ENCODE measurements around the gene NXF1. TPM values are rescaled to one million over a fixed set of nuclear protein-coding genes. Genes with fewer than 3 reads are reported as not detected.

NXF1 gene
- total and polyA plus RNA-seq, 10 of the 15 experiments (the other 5 are each of a cell fraction or from before 2014, with no cell fraction given), result 20.7 to 84.9 (median 40.6) TPM

GRCh38 chr11:62805076-62805892, at the start of gene NXF1 (continued):
- TF ChIP-seq CTCF (IDR thresholded peaks at IDR 0.05 in 2 of 3, conservative IDR thresholded peaks at IDR 0.05 in 1 of 3; ENCODE audit: control insufficient read depth in 2 of 3, extremely low read depth in 1 of 3, insufficient read depth in 1 of 3, low read depth in 3 of 3, low read length in 3 of 3) (peak in 1 of 3 experiments; percentile 26; a peak in 1 of 6 replicates), CEBPZ (IDR thresholded peaks at IDR 0.05; ENCODE audit: low read depth, low read length) (no peak), SMC3 (IDR thresholded peaks at IDR 0.05; ENCODE audit: borderline replicate concordance, low read length) (0 out of 2 replicates have a peak, but pooled peaks have one; percentile 9), YBX1 (IDR thresholded peaks at IDR 0.05) (no peak), CREB1 (IDR thresholded peaks at IDR 0.05; ENCODE audit: low read depth) (peak; percentile 98), PML (IDR thresholded peaks at IDR 0.05; ENCODE audit: low read length) (peak; percentile 99), ZSCAN29 (IDR thresholded peaks at IDR 0.05) (peak; percentile 60; the same call in 1 of the 2 replicates), KLF5 (IDR thresholded peaks at IDR 0.05; ENCODE audit: partially characterized antibody) (peak; percentile 82), LARP7 (IDR thresholded peaks at IDR 0.05) (peak; percentile 93), MAX (IDR thresholded peaks at IDR 0.05; ENCODE audit: low read depth, low read length) (peak; percentile 76; the same call in 1 of the 2 replicates), SP1 (IDR thresholded peaks at IDR 0.05; ENCODE audit: low read depth, low read length) (peak; percentile 85), POLR2AphosphoS2 (IDR thresholded peaks at IDR 0.05; ENCODE audit: low read depth, low read length) (peak; percentile 100), SIN3A (IDR thresholded peaks at IDR 0.05; ENCODE audit: low read depth, low read length) (peak; percentile 95), NR2C2 (IDR thresholded peaks at IDR 0.05; ENCODE audit: borderline replicate concordance, control insufficient read depth, insufficient read length, low read depth) (no peak), SMAD1 (IDR thresholded peaks at IDR 0.05; ENCODE audit: low read depth, partially characterized antibody) (peak; percentile 74), CHD2 (IDR thresholded peaks at IDR 0.05; ENCODE audit: borderline replicate concordance, low read depth, low read length) (peak; percentile 40; the same call in 1 of the 2 replicates)
- TF ChIP-seq, protein P1, sequence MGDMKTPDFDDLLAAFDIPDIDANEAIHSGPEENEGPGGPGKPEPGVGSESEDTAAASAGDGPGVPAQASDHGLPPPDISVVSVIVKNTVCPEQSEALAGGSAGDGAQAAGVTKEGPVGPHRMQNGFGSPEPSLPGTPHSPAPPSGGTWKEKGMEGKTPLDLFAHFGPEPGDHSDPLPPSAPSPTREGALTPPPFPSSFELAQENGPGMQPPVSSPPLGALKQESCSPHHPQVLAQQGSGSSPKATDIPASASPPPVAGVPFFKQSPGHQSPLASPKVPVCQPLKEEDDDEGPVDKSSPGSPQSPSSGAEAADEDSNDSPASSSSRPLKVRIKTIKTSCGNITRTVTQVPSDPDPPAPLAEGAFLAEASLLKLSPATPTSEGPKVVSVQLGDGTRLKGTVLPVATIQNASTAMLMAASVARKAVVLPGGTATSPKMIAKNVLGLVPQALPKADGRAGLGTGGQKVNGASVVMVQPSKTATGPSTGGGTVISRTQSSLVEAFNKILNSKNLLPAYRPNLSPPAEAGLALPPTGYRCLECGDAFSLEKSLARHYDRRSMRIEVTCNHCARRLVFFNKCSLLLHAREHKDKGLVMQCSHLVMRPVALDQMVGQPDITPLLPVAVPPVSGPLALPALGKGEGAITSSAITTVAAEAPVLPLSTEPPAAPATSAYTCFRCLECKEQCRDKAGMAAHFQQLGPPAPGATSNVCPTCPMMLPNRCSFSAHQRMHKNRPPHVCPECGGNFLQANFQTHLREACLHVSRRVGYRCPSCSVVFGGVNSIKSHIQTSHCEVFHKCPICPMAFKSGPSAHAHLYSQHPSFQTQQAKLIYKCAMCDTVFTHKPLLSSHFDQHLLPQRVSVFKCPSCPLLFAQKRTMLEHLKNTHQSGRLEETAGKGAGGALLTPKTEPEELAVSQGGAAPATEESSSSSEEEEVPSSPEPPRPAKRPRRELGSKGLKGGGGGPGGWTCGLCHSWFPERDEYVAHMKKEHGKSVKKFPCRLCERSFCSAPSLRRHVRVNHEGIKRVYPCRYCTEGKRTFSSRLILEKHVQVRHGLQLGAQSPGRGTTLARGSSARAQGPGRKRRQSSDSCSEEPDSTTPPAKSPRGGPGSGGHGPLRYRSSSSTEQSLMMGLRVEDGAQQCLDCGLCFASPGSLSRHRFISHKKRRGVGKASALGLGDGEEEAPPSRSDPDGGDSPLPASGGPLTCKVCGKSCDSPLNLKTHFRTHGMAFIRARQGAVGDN (IDR thresholded peaks at IDR 0.05), result peak; percentile 96
- TF ChIP-seq, protein P2, sequence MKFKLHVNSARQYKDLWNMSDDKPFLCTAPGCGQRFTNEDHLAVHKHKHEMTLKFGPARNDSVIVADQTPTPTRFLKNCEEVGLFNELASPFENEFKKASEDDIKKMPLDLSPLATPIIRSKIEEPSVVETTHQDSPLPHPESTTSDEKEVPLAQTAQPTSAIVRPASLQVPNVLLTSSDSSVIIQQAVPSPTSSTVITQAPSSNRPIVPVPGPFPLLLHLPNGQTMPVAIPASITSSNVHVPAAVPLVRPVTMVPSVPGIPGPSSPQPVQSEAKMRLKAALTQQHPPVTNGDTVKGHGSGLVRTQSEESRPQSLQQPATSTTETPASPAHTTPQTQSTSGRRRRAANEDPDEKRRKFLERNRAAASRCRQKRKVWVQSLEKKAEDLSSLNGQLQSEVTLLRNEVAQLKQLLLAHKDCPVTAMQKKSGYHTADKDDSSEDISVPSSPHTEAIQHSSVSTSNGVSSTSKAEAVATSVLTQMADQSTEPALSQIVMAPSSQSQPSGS (IDR thresholded peaks at IDR 0.05; ENCODE audit: low read length), result no peak
